Measurements from ENCODE around the gene SPESP1.

The SPESP1 gene

DNA sequence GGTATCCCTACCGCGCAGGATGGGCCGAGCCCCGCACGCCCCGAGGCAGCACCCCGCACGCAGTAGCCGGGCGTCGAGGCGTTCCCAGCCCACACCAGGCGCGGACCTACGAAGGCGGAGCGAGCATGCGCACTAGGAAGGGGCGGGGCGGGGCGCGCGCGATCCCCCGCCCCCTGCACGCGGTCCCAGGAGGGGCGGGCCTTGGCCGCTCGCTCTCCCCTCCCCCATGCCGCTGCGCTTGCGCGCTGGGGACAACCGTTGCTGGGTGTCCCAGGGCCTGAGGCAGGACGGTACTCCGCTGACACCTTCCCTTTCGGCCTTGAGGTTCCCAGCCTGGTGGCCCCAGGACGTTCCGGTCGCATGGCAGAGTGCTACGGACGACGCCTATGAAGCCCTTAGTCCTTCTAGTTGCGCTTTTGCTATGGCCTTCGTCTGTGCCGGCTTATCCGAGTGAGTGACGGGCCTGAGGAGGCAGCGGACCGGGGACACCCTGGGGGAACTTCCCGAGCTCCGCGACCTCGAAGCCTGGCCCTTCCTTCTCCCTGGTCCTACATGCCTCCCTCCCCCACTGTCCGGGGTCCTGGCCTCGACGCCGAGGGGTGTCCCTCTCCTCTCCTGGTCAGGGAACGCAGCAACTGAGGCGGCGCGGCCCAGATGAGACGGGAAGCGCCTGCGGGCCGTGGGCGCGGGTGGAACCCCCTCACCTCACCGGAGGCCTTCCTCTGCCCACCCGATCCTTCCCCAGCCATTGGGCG lies at the start of gene SPESP1:
SPESP1 (plus strand) TSS at position 258 of the 755 bp plus-strand sequence; CDS start at position 387, 129 bp downstream.
- no peaks in the 10 kb centered on the region for H3K4me1 Mint-ChIP-seq (ENCODE audit: low read depth)
- H3K27me3 Mint-ChIP-seq = peaks cover 39% of the 10 kb centered on the region
- no peak within 1 kb of the TSS for H3K27ac Mint-ChIP-seq
- no peaks in the 10 kb centered on the region for H3K9me3 Mint-ChIP-seq
- H3K36me3 Mint-ChIP-seq (ENCODE audit: low read depth) = no peaks in the 10 kb centered on the region
- DNase-seq = peak; percentile 67
- H3K4me3 Mint-ChIP-seq = peak within 1 kb of the TSS; percentile 44

DNA sequence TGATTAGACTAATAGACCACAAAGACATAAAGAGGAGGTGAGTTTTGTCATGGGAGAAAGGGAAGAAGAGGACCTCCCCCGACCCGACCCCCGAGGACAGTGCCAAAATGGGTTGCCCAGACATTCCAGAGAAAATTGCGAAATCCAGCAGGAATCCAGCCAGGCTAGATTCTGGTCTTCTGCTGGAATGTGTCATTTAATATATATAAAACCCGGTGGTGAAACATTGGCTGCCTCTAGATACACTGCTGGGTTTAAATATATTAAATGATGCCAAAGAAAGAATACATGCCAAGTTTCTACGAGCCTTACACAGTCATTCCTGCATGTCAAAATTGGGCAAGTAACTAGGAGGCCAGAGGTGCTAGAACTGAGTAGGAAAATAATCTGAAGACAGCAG lies 45.3 kb upstream of the SPESP1 start:
- Mint-ChIP-seq H3K36me3 (ENCODE audit: low read depth) (no peaks in the 10 kb centered on the region), H3K4me3 (no peak overlapping the region), H3K27ac (no peak overlapping the region), H3K4me1 (ENCODE audit: low read depth) (no peaks in the 10 kb centered on the region), H3K9me3 (no peaks in the 10 kb centered on the region), H3K27me3 (peaks cover 3% of the 10 kb centered on the region)
- DNase-seq = no peak

- Mint-ChIP-seq H3K9me3 (no peaks in the 10 kb centered on the region), H3K4me3 (no peak overlapping the region), H3K4me1 (ENCODE audit: low read depth) (no peaks in the 10 kb centered on the region), H3K27ac (no peak overlapping the region), H3K36me3 (ENCODE audit: low read depth) (no peaks in the 10 kb centered on the region), H3K27me3 (peaks cover 3% of the 10 kb centered on the region)
- no peak for DNase-seq
Observed at GRCh38 chr15:68887120-68887519, 43.2 kb upstream of the SPESP1 start.

DNA sequence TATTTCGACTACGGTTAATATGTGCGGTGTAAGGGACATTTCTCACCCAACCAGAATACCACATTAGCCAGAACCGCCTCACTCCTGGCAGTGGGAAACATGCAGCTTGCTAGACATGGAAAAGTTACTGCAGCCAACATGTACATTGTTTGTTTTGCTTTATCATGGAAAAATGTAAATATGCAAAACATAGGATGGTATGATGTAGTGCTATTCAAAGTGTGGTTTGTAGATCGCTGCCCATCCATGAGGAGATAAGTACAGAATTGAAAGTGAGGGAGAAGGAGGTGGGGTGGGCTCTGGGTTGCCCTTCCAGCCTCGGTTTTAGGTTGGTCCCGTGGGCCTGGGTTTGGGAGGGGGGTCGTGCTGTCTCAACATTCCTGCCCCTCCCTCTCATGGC lies 42.5 kb upstream of the SPESP1 start:
- Mint-ChIP-seq H3K27me3 (peaks cover 3% of the 10 kb centered on the region), H3K4me1 (ENCODE audit: low read depth) (no peaks in the 10 kb centered on the region), H3K27ac (no peak overlapping the region), H3K4me3 (no peak overlapping the region), H3K36me3 (ENCODE audit: low read depth) (no peaks in the 10 kb centered on the region), H3K9me3 (no peaks in the 10 kb centered on the region)
- DNase-seq = no peak

DNA sequence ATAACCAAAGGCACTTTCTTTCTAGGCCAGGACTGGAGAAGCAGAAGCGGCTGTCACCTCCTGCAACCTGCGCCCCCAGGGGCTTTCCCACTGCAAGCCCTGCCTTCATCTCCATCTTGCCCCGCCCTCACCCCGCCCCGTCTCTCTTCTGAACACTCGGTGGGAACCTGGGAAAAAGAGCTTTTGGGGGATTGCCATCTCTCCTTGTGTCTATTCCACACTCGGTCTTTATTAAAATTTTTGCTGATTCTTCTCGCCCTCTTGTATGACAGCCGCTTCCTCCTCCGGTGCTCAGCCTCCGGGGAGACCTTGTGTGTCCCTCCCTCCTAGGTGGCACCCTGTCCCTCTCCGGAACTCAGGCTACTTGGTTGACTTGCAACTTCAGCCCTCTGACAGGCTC lies 41.9 kb upstream of the SPESP1 start:
- H3K4me1 Mint-ChIP-seq (ENCODE audit: low read depth) = no peaks in the 10 kb centered on the region
- no peaks in the 10 kb centered on the region for H3K9me3 Mint-ChIP-seq
- no peak overlapping the region for H3K27ac Mint-ChIP-seq
- peaks cover 5% of the 10 kb centered on the region for H3K27me3 Mint-ChIP-seq
- DNase-seq = peak; percentile 32
- peak overlapping the region; percentile 63 for H3K4me3 Mint-ChIP-seq
- H3K36me3 Mint-ChIP-seq (ENCODE audit: low read depth) = no peaks in the 10 kb centered on the region

GRCh38 chr15:68894208-68894607 lies 36.1 kb upstream of the SPESP1 start:
- Mint-ChIP-seq H3K4me3 (no peak overlapping the region), H3K9me3 (no peaks in the 10 kb centered on the region), H3K4me1 (ENCODE audit: low read depth) (no peaks in the 10 kb centered on the region), H3K27ac (no peak overlapping the region), H3K27me3 (peaks cover 17% of the 10 kb centered on the region), H3K36me3 (ENCODE audit: low read depth) (no peaks in the 10 kb centered on the region)
- no peak for DNase-seq

- Mint-ChIP-seq H3K4me3 (no peak overlapping the region), H3K27me3 (peaks cover 20% of the 10 kb centered on the region)
Observed at GRCh38 chr15:68896178-68896577, 34.1 kb upstream of the SPESP1 start.

DNA sequence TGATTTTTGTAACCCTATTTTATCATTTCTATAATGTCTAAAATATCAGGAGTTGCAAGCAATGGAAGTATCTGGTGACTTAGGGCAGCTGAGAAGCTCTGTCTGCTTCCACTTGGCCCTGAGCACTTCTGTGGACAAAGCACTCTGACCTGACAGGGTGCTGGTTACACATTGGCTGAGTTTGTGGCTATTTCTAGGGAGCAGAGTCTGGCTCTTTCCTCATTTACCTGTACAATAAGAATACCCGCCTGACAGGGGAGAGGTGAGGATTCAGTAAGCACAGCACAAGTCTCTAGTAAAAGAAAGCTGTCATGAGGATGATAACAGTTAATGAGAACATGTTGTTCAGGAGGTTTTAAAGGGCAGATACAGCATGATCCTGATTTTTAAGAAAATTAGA lies 33.3 kb upstream of the SPESP1 start:
- Mint-ChIP-seq H3K9me3 (no peaks in the 10 kb centered on the region), H3K27ac (no peak overlapping the region), H3K4me3 (no peak overlapping the region), H3K27me3 (peaks cover 22% of the 10 kb centered on the region), H3K4me1 (ENCODE audit: low read depth) (no peaks in the 10 kb centered on the region), H3K36me3 (ENCODE audit: low read depth) (no peaks in the 10 kb centered on the region)
- DNase-seq = no peak

More at GRCh38 chr15:68896178-68896577, 34.1 kb upstream of the SPESP1 start:
- H3K9me3 Mint-ChIP-seq = no peaks in the 10 kb centered on the region
- no peaks in the 10 kb centered on the region for H3K36me3 Mint-ChIP-seq (ENCODE audit: low read depth)
- H3K4me1 Mint-ChIP-seq (ENCODE audit: low read depth) = no peaks in the 10 kb centered on the region
- no peak overlapping the region for H3K27ac Mint-ChIP-seq
- no peak for DNase-seq

- Mint-ChIP-seq H3K36me3 (ENCODE audit: low read depth) (no peaks in the 10 kb centered on the region), H3K4me3 (no peak overlapping the region), H3K9me3 (no peaks in the 10 kb centered on the region), H3K4me1 (ENCODE audit: low read depth) (no peaks in the 10 kb centered on the region), H3K27me3 (peaks cover 15% of the 10 kb centered on the region), H3K27ac (no peak overlapping the region)
- no peak for DNase-seq
Observed at GRCh38 chr15:68900027-68900426, 30.3 kb upstream of the SPESP1 start.

DNA sequence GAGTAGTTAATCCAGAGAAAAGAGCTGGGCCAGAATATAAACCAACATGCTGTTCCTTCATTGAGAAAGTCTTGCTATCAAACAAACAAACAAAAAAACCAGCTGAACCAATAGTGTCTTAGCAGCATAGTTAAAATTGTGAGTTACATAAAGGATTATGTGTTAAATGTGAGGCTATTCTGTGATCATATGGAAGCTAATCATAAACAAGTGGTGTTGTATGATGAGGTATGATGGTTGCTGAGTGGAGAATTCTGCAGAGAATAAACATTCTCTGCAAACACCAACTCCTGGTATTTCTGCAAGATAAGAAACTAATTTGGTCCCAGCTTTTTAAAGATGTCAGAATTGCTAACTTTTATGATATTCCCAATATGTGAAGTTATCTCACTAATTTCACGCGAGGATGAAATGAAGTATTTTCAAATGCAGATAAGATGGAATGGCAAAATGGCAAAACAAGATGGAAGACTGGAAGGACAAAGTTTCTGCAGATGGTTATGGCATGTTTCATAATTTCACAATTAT lies 22.9 kb upstream of the SPESP1 start:
- H3K27me3 Mint-ChIP-seq = peaks cover 19% of the 10 kb centered on the region
- H3K4me3 Mint-ChIP-seq = no peak overlapping the region
- H3K4me1 Mint-ChIP-seq (ENCODE audit: low read depth) = no peaks in the 10 kb centered on the region
- no peak overlapping the region for H3K27ac Mint-ChIP-seq
- DNase-seq = no peak
- H3K9me3 Mint-ChIP-seq = no peaks in the 10 kb centered on the region
- H3K36me3 Mint-ChIP-seq (ENCODE audit: low read depth) = no peaks in the 10 kb centered on the region

DNA sequence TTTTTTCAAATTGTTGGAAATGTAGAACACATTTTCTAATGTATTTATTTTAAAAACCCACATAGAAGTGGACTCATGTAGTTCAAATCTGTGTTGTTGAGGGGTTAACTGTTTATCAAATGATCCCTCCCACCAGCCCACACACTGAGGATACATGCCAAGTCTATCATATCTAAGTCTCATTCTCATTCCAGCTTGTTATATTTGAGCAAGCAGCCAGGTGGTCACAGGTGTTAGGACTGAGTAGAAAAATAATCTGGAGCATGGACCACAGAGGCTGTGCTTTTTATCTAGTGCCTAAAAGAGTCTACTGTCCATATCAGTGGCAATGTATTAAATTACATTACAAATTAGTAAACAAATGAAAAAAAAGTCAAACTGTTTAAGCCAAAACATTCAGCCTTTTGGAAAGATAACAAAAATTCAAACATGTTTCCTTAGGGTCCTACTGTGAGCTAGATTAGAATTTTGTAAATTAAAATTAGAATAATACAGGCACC lies 20.7 kb upstream of the SPESP1 start:
- Mint-ChIP-seq H3K27ac (no peak overlapping the region), H3K36me3 (ENCODE audit: low read depth) (no peaks in the 10 kb centered on the region), H3K27me3 (peaks cover 26% of the 10 kb centered on the region), H3K4me1 (ENCODE audit: low read depth) (no peaks in the 10 kb centered on the region), H3K9me3 (no peaks in the 10 kb centered on the region), H3K4me3 (no peak overlapping the region)
- DNase-seq = no peak

DNA sequence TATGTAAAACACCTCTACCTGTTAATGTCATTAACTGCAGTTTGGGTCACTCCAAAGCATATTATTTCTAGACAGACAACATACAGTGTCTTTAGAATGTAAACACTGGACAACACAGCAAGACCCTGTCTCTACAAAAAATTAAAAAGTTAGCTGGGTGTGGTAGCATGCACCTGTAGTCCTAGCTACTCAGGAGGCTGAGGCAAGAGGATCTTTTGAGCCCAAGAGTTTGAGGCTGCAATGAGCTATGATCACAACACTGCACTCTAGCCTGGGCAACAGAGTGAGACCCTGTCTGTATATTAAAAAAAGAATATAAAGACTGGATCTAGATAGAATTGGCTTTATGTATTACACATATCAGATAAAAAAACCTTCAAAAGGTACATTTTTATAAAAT lies 20.0 kb upstream of the SPESP1 start:
- Mint-ChIP-seq H3K27ac (no peak overlapping the region), H3K9me3 (no peaks in the 10 kb centered on the region), H3K4me3 (no peak overlapping the region), H3K36me3 (ENCODE audit: low read depth) (no peaks in the 10 kb centered on the region), H3K4me1 (ENCODE audit: low read depth) (no peaks in the 10 kb centered on the region), H3K27me3 (peaks cover 30% of the 10 kb centered on the region)
- no peak for DNase-seq

- Mint-ChIP-seq H3K4me1 (ENCODE audit: low read depth) (no peaks in the 10 kb centered on the region), H3K36me3 (ENCODE audit: low read depth) (no peaks in the 10 kb centered on the region), H3K27ac (no peak overlapping the region), H3K9me3 (no peaks in the 10 kb centered on the region), H3K4me3 (no peak overlapping the region), H3K27me3 (peaks cover 35% of the 10 kb centered on the region)
- DNase-seq = no peak
Observed at GRCh38 chr15:68910816-68911215, 19.5 kb upstream of the SPESP1 start.

DNA sequence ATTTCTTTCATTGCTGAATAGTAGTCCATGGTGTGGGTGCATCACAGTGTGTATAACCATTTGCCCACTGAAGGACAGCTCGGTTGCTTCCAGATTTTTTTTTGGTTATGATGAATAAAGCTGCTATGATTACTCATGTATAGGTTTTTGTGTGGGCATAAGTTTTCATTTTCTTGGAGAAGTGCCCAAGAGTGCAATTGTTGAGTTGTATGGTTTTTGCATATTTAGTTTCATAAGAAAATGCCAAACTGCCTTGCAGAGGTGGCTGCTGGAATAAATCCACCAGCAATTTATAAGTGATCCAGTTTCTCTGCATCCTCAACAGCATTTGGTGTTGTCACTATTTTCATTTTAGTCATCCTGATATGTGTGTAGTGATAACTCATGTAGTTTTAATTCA lies 8.4 kb upstream of the SPESP1 start:
- H3K4me3 Mint-ChIP-seq = no peak overlapping the region
- peaks cover 34% of the 10 kb centered on the region for H3K27me3 Mint-ChIP-seq
- H3K27ac Mint-ChIP-seq = no peak overlapping the region
- H3K9me3 Mint-ChIP-seq = no peaks in the 10 kb centered on the region
- no peaks in the 10 kb centered on the region for H3K4me1 Mint-ChIP-seq (ENCODE audit: low read depth)
- DNase-seq = no peak
- no peaks in the 10 kb centered on the region for H3K36me3 Mint-ChIP-seq (ENCODE audit: low read depth)

- no peaks in the 10 kb centered on the region for H3K36me3 Mint-ChIP-seq (ENCODE audit: low read depth)
- DNase-seq = peak; percentile 71
- no peak overlapping the region for H3K27ac Mint-ChIP-seq
- no peak overlapping the region for H3K4me3 Mint-ChIP-seq
- H3K27me3 Mint-ChIP-seq = peaks cover 50% of the 10 kb centered on the region
- H3K9me3 Mint-ChIP-seq = no peaks in the 10 kb centered on the region
- no peaks in the 10 kb centered on the region for H3K4me1 Mint-ChIP-seq (ENCODE audit: low read depth)
Observed at GRCh38 chr15:68924866-68925560, 5.3 kb upstream of the SPESP1 start.

Measured in activated T-cell treated with anti-CD3 and anti-CD28 coated beads, Interleukin-2, amount 50 U/mL, for 24 hours (primary cell).